Stimulated activated CD4-positive, alpha-beta T cell treated with anti-CD3 and anti-CD28 coated beads, Interleukin-1b, Interleukin-23, amount 100 ng/mL, for 48 hours (primary cell): Measurements from ENCODE around the gene WDR70.
"Not testable (repeated sequence)": the region's sequence is repeated elsewhere in the genome, so short reads cannot be mapped to it uniquely, and the experiment has no call there.

Source experiments
- DNase-seq: peaks from one replicate; pipeline ENCODE4 v3.0.0-alpha.2; 2020

Gene WDR70

DNA sequence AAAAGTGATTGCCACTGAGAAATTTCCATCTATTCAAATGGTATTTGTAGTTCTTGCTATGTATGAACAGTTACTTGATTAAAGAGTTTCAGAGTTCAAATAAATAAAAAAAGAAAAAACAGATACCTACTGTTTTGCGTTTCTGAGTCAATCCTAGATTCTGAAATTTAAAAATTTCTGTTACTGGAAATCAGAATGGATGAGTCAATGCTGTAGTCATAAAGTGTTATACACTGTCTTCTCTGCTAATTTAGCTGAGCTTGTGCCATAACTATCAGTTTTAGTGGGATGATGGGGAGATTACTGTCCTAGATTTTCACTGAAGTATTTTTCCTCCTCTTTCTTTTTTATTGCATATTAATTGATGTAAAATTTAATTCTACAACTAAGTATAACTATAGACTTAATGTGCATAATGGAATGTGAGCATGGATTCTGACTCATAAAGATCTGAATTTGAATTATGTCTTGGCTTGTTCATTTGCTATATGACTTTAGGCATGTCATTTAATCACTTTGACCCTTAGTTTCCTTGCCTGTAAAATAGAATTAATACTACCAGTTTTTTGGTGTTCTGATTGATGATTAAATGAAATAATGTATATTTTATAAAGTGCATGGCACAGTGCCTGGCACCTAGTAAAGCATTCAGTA is 75.4 kb downstream of the WDR70 start:
- not testable (repeated sequence) for DNase-seq

DNA sequence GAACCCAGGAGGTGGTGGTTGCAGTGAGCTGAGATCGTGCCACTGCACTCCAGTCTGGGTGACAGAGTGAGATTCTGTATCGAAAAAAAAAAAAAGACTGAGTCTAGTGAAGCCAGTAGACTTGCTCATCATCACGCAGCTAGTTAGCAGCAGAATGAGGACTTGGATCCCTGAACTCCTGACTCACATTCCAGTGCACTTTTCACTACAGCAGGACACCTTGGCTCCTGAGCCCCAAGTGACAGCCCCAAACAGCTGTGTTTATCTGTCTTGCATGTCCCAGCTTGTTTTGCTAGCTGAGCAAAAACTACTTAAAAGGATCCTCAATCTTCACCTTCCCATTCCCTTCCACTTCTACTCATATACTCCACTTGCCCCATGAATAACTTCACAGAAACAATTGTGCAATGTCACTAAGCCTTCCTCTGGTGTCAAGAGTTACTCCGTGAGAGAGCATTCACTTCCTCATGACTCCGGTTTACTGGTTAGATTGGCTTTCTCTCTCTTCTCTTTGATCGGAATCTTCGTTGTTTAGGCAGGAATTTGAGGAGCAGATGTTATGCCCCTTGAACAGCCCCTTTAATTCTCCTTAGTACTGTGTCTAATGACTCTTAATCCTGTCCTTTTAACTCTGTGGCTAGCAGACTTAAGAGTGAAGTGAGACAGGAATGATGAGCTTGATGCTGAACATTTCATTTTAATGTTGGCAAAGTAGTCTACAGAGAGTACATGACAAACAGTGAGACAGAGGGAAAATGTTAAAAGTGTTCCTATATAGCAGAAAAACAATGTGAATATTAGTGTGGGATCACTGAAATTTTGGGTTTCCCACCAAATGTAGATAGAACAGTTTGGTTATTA is 84.3 kb downstream of the WDR70 start:
- DNase-seq = not testable (repeated sequence)

DNA sequence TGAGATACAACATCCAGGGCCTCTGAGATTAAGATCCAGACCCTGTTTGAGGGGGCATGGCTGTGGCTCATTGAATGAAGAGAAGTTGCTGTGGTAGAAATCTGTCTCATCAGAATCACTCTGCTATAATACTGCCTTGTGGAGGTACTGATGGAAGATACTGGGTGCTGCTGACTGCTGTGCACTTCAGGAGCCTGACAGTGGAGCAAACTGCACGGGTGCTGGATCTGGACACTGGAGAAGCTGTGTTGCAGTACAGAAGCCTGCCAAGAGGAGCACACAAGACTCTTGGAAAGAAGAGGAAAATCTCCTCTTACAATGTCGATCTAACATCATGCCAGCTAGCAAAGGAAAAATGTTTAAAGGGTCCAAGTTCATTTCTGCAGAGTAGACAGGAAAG is 85.5 kb downstream of the WDR70 start:
- not testable (repeated sequence) for DNase-seq

DNA sequence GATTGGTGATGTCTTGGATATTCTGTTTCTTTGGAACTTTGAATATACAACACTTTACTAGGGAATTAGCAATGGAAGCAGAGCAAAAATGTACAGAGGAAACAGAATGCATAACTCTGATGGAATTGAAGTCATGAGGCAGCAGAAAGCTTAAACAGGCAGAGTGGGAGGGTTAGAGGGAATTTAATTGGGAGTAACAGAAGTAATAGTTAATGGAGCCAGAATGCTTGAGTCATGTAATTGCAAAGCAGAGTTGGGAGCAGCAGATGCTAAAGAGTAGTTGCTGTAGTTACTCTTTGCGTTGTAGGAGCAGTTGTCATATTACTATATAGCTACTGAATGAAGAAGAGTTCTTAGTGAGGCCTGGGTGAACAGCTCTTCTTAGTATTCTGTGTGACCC is 90.3 kb downstream of the WDR70 start:
- not testable (repeated sequence) for DNase-seq

DNA sequence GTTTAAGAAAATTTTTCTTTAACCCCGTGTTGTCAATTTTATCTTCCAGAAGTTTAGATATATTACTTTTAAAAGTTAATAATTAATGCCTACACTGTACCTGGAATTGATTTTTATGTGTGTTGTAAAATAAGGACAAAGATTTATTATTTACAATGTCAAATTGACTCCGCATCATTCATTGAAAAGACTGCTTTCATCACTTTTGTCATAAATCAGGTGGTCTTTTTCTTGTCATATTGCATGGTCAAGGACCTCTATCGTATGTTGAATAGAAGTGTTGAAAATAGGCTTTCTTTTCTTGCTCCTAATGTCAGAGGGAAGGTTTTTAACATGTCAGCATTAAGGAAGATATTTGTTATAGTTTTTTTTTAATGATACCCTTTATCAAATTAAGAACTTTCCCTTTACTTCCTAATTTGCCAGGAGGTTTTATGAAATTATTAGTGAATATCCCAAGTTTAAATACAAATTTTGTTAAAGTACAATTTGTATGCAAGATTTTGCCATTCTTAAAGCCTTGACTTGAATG is 92.6 kb downstream of the WDR70 start:
- no peak for DNase-seq

DNA sequence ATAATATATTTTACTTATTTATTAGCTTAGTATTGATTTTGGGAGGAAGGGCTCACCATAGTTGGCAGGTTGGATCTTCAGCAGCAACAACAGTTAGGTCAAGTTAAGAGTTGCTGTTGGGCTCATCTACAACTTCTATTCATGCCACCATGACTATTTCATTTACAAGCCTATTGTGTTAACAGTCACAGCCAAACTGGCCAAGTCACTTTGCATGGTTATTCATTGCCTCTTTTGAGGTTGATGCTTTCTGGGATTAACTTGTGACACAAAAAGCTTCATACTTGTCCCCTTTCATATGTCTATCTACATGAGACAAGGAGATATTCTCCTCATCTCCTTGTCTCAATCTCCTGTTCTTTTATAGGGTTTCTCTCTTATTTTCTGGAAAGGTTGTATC is 98.3 kb downstream of the WDR70 start:
- no peak for DNase-seq

DNA sequence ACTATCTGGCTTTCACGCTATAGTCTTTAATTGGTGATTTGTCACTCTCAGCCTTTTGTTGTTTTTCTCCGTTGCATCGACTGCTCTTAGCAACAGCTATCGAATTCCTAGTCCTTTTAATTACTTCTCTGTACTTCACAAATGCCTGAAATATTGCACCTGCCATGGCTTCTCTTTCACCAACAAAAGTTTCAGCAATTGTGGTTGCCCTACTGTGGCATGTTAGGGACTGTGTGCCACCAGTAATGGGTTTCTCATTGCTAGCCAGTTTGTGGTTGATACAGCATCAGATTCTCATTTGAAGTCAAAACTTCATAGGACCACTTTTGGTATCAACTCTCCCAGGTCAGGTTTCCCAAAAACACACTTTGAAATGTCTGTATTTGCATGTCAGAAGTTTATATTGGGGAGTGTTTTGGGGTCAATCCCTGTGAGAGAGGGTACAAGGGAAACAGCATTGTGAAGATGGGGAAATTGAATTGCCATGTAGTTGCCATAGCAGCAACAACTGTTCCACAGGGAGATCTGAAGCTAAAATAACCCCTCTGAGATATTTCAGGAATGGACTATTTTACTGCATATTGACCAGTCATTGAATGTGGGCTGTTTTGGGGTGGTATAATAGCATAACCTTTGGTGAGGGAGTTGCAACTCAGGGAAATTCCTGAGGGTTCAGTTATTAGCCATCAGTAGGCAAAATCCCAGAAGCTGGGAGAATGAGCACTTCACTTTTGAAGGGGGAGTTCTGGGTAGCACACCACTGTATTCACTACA is 99.2 kb downstream of the WDR70 start:
- no peak for DNase-seq

DNA sequence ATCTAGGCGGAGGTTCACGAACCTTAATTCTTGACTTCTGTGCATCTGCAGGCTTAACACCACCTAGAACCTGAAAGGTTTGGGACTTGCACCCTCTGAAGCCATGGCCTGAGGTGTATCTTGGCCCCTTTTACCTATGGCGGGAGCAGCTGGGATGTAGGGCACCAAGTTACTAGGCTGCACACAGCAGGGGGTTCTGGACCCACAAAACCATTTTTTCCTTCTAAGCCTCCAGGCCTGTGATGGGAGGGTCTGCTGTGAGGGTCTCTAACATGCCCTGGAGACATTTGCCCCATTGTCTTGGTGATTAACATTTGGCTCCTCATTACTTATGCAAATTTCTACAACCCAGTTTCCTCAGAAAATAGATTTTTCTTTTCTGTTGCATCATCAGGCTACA is 102.3 kb downstream of the WDR70 start:
- DNase-seq = not testable (repeated sequence)

DNA sequence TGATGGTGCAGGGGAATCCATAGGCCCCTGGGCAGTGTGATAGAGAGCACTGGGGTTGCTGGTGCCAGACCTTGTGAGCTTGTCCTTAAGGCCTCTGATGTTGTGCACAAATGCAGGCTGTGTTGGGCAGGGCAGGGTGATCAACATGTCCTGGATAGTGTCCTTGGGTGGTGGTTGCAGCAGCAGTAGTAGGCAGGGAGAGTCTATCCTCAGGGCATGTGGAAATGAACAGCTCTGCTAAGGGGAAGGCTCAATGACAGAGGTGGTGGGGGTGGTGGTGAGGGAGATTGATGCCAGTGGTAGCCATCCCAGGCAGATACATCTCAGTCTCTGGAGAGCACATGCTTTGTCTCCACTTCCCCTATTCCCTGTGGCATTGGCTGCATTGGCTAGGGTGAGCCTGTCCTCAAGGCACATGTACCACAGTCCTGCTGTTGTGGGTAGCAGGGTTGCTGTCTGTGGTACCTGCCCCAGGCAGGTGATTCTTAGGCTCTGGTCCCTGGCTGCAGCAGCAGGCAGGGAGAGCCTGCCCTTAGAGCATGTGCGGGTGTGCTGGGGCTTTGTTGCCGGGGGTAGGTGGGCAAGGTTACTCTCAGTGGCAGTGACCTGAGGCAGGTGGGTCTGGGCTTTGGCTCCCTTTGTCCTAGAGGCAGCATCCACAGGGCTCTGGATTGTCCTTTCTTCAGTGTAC is 111.1 kb downstream of the WDR70 start:
- DNase-seq = no peak

DNA sequence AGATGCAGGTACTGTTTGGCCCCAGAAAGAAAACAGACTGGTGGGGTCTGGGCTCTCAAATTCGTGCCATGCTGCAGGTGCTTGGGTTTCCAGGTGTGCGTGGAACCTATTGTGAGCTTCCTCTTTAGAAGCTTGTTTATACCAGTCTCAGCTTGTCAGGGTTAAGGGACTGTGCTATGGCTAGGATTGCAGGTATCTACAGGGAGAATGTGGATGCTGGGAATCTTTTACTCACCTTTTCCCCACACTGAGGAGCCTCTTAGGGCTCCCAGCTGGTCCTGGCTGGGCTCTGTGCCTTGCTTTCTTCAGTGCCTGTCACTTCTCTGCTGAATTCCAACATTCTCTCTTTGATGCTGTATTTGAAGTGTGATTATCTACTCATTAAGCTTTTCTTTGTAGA is 111.8 kb downstream of the WDR70 start:
- DNase-seq = no peak

DNA sequence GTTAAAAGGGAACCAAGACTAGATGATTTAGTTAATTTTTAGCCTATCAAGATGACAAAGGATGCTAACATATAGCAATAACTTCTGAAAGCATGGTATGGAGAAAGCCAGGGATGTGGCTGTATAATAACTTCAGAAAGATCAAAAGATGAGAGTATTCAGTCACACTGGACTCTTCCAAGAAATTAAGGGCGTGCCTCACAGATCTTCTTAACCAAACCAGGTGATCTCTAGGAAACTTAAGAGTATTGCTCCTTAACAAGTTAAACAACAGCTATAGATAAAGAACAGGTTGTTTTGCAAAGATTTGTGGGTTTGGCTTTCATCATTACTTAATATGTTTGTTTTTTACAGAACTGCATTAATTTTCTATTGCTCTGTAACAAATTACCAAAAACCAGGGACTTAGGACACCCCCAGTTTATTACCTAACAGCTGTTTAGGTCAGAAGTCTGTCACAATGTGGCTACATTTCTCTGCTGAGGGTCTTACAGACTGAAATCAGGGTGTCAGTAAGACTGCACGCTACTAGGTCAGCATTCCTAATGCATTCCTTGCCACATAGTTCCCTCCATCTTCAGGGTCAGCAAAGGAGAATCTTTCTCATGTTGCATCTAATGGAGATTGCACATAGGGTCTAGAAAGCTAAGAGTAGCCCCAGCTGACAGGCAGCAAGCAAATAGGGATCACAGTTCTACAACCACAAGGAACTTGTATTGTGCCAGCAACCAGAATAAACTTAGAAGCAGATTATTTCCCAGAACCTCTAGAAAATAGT is 113.8 kb downstream of the WDR70 start:
- no peak for DNase-seq

DNA sequence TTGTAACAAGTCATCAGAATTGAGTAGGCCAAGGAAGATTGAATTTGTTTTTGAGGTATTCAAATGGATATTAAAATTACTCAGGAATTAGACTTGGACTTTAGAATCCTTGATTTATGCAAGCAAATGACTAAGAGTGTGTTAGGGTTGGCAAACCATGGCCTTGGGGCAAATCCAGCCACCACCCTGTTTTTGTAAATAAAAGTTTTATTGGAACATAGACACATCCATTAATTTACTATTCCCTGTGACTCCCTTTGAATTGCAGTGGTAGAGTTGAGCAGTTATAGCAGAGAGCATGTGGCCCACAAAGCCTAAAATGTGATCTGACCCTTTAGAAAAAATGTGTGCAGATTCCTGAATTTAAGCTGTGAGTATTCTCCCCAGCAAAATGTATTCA is 115.6 kb downstream of the WDR70 start:
- DNase-seq = no peak

DNA sequence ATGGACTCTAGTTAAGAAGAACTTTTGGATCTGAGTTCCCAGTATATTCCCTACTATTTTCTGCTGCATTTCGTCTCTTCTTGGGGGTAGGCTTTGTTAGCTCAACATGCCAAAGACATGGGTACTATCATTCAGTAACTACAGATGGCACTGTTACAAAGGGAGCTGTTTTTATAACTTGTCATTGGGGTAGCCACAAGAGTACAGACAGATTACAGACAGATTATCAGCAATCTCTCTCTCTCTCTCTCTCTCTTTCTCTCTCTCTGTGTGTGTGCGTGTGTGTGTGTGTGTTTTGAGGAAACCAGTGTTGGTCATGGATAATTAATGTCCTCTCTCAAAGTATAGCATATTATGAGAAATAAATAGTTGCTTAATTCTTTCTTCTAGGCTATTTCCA is 116.1 kb downstream of the WDR70 start:
- DNase-seq = no peak

DNA sequence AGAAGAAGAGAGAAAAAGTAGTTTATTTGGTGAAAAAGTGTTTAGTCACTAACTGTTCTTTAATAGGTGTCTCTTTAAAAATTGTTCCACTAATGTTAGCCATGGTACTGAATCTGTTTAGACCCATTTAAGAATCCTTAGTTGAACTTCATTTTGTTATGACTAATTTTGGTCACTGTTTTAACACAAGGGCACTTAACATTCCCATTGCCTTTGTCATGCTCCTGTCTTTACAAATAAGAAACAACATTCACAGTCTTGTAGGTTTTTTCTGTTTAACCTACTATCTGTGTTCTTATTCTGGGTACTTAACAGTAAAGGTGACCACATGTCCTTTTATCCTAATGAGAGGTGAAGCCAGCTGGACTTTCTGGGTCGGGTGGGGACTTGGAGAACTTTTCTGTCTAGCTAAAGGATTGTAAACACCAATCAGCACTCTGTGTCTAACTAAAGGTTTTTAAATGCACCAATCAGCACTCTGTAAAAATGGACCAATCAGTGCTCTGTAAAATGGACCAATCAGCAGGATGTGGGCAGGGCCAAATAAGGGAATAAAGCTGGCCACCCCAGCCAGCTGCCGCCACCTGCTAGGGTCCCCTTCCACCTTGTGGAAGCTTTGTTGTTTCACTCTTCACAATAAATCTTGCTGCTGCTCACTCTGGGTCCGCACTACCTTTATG is 116.7 kb downstream of the WDR70 start:
- DNase-seq = no peak

DNA sequence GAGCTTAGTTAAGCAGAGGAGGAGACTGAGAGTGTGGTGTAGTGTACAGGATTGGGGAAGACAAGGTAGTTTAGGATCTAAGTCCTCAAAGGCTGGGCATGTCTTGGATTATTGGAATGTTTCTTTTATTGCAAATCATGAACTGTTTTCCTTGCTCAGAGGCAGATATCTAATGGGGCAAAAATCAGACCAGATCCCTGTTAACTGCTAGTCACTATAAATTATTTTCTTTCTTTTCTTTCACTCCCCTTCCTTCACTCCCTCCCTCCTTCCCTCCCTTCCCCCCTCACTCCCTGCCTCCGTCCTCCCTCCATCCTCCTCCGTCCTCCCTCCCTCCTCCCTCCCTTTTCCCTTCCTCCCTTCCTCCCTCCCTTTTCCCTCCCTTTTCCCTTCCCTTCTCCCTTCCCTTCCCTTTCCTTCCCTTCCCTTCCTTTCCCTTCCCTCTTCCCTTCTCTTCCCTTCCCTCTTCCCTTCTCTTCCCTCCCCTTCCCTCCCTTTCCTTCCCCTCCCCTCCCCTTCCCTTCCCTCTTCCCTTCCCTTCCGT is 117.9 kb downstream of the WDR70 start:
- no peak for DNase-seq

DNA sequence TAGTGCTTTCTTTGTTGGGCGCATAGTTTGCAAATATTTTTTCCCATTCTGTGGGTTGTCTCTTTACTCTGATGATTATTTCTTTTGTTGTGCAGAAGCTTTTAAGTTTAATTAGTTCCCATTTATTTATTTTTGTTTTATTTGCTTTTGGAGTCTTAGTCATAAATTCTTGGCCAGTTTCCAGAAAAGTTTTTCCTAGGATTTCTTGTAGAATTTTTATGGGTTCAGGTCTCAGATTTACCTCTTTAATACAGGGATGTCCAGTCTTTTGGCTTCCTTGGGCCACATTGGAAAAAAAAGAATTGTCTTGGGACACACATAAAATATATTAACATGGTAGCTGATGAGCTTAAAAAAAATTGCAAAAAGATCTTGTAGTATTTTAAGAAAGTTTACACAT is 122.0 kb downstream of the WDR70 start:
- DNase-seq = no peak

DNA sequence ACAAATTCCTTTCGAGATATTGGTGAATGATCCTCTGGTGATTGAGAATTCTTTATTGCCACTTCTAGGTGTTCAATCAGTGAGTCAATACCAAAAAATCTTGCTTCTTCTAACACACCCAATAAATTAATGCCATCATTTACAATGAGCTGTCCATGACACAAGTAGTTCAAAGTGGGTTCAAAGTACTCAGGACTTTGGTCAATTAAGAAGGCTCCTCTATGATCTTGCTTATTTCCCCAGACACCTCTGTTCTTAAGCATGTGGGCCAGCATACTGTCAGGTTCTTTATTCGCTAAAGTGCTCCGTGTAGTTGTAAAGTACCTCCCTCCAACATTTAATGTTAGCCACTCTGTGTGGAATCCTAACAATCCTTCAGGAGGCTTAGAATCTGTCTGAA is 127.1 kb downstream of the WDR70 start:
- DNase-seq = no peak

DNA sequence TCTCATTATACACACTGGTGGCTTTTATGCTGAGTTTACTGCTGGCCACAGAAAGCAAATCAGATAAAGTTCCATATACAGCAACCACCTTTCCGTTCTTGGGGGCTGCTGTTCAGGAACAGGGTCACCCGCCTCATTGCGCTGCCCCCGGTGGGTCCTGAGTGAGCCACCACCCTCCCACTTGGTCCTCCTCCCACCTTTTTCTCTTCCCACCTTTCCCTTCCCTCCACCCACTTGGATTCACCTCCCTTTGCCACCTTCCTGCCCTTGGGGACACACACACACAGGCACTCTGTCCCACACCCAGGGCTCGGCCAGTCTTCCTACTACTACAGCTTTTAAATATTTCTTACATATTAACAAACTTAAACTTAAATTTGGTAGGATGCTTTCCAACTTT is 127.6 kb downstream of the WDR70 start:
- no peak for DNase-seq

DNA sequence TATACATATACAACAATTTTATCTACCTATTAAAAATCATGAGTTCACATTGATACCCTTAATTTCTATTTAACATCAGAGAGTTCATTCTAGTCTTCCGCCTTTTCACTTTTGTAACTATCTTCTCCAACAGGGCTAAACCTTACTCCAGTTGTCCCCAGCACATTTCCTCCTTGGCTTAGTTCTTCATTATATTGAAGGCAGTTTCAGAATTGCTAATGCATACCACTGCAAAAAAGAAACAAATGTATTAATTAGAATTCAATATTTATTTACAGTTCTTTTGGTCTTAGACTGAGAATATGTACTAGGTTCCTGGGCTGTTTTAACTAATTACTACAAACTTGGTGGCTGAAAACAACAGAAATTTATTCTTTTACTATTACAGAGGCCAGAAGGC is 132.5 kb downstream of the WDR70 start:
- no peak for DNase-seq

DNA sequence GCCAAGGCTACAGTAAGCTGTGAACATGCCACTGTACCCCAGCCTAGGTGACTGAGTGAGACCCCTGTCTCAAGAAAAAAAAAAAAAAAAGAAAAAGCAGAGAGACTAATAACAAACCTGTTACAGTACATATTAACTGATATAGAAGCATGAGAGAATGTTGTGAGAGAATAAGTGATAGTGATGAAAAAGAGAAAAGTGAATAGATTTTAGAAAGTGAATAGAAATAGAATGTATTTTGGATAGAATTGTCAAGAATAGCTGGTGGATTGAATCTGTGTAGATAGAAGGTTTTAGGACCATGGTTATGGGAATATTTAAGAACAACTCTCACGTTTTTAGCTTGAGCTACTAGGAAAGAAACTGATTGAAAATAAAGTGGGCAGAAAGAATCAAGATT is 135.8 kb downstream of the WDR70 start:
- no peak for DNase-seq

DNA sequence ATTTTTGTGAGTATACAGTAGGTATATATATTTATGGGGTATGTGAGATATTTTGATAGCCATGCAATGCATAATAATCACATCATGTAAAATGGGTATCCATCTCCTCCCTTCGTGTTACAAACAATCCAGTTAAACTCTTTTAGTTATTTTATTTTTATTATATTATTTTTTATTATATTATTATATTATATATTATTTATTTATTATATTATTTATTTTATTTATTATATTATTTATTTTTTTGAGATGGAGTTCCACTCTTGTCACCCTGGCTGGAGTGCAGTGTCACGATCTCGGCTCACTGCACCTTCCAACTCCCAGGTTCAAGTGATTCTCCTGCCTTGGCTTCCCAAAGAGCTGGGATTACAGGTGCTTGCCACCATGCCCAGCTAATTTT is 138.6 kb downstream of the WDR70 start:
- DNase-seq = no peak
